Gastroesophageal sphincter (tissue), 3 donors: ENCODE measurements around the gene BAHCC1.
A peak's percentile ranks its signal among the peaks of the same experiment; 100 is the strongest.

Source experiments
- CTCF ChIP-seq, 4 experiments: fragments of 200-600 bp in 2 of 4; fragments of 450-650 bp in 2 of 4; sonication (generic) in 1 of 4; IDR thresholded peaks; one replicate each; pipeline ENCODE4 v1.5.1; 2017 to 2019; ENCODE audit warnings: antibody characterized with exemption in 4 of 4, mild to moderate bottlenecking in 2 of 4, moderate library complexity in 2 of 4
- EP300 ChIP-seq: sonication (generic); formaldehyde crosslinking; IDR thresholded peaks from one replicate; pipeline ENCODE4 v1.6.1; 2017; ENCODE audit warnings: antibody characterized with exemption, mild to moderate bottlenecking
- POLR2A ChIP-seq, 2 donors: fragments of 450-650 bp; IDR thresholded peaks; one replicate each; pipeline ENCODE4 v1.6.1; 2017; ENCODE audit warnings: antibody characterized with exemption in 2 of 2, mild to moderate bottlenecking in 2 of 2, moderate library complexity in 1 of 2
- POLR2AphosphoS5 ChIP-seq: sonication (generic); formaldehyde crosslinking; IDR thresholded peaks from one replicate; pipeline ENCODE4 v1.6.1; 2017; ENCODE audit warnings: antibody characterized with exemption

GRCh38 chr17:81512562-81513371 is 117.5 kb downstream of the BAHCC1 start, which contains the start of gene ACTG1:
- TF ChIP-seq CTCF (IDR thresholded peaks at IDR 0.05) (no peak), POLR2A (IDR thresholded peaks at IDR 0.05) (peak; percentile 99), EP300 (no peak), POLR2AphosphoS5 (peak; percentile 99)
